DND-41 (cell line): ENCODE measurements around the gene POU2AF1.

Experiments used
- CTCF ChIP-seq: IDR thresholded peaks from 2 replicates; pipeline ENCODE4 v1.5.1; 2012; ENCODE audit warnings: borderline replicate concordance, low read length, moderate library complexity, mild to moderate bottlenecking; ENCODE audit not compliant: poor library complexity, severe bottlenecking; ENCODE audit errors: extremely low read depth
- EZH2 ChIP-seq: IDR thresholded peaks from 3 replicates; pipeline ENCODE4 v1.6.1; 2012; ENCODE audit warnings: borderline replicate concordance, low read depth, mild to moderate bottlenecking, moderate library complexity, low read length, inconsistent platforms; ENCODE audit not compliant: severe bottlenecking

DNA sequence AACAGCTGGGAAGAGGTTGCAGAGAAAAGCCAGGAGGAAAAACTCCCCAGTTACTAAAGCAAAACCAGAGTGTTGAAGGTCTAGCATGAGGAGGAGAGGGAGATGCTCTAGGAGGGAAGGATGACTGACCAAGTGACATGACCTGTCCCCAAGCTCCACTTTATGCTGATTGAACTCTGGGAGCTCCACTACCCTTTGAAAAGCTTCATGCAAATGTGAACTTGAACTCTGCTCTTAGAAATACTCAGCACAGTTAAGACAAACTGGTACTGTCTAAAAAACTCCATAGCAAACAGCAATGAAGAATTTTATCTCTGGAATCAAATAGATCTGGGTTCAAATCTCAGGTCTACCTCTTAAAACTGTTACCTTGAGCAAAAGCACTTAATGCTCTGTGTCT is 14.5 kb upstream of the POU2AF1 start:
- TF ChIP-seq CTCF (no peak), EZH2 (no peak)
